A549 (cell line): Measurements from ENCODE around the gene VPS54.

Experiments
- CBX2 ChIP-seq: fragments of 200-600 bp; sonication (generic); IDR thresholded peaks from 2 replicates; pipeline ENCODE4 v1.6.1; 2016; ENCODE audit warnings: low read depth, mild to moderate bottlenecking, borderline replicate concordance
- CTCF ChIP-seq: fragments of >200 bp; sonication (Bioruptor Twin); formaldehyde crosslinking; IDR thresholded peaks from 3 replicates; pipeline ENCODE4 v1.5.1; 2016
- E2F6 ChIP-seq: IDR thresholded peaks from 2 replicates; pipeline ENCODE4 v1.6.1; 2012; ENCODE audit warnings: low read depth, borderline replicate concordance
- EP300 ChIP-seq, 2 experiments: fragments of >200 bp; sonication (Bioruptor Twin); formaldehyde crosslinking; IDR thresholded peaks; 2 replicates in 1 of 2; 3 replicates in 1 of 2; pipeline ENCODE4 v1.6.1; 2016 to 2017
- HEYL ChIP-seq: fragments of 250-450 bp; sonication (Bioruptor Pico); IDR thresholded peaks from 2 replicates; pipeline ENCODE4 v1.8.0; 2021; ENCODE audit warnings: mild to moderate bottlenecking, moderate library complexity
- HOXA7 ChIP-seq: fragments of 250-450 bp; sonication (Bioruptor Pico); IDR thresholded peaks from 2 replicates; pipeline ENCODE4 v1.5.0; 2020; ENCODE audit warnings: mild to moderate bottlenecking, moderate library complexity
- KDM5A ChIP-seq: fragments of 200-600 bp; sonication (generic); IDR thresholded peaks from 2 replicates; pipeline ENCODE4 v1.6.1; 2016; ENCODE audit warnings: antibody characterized with exemption, mild to moderate bottlenecking
- NPAS2 ChIP-seq: fragments of 250-450 bp; sonication (Bioruptor Pico); IDR thresholded peaks from 2 replicates; pipeline ENCODE4 v1.8.0; 2022; ENCODE audit warnings: mild to moderate bottlenecking, moderate library complexity, borderline replicate concordance
- REST ChIP-seq: fragments of 200-600 bp; sonication (generic); IDR thresholded peaks from 2 replicates; pipeline ENCODE4 v1.6.1; 2016; ENCODE audit warnings: antibody characterized with exemption, mild to moderate bottlenecking, moderate library complexity
- RFX5 ChIP-seq: fragments of 450-650 bp; IDR thresholded peaks from 2 replicates; pipeline ENCODE4 v1.7.1; 2014; ENCODE audit warnings: antibody characterized with exemption, mild to moderate bottlenecking, moderate library complexity
- SMC3 ChIP-seq: fragments of >200 bp; sonication (Bioruptor Twin); formaldehyde crosslinking; IDR thresholded peaks from 3 replicates; pipeline ENCODE4 v1.6.1; 2018; ENCODE audit warnings: inconsistent platforms

- no peak for TF ChIP-seq EP300 (IDR thresholded peaks at IDR 0.05)
- no peak for TF ChIP-seq E2F6
- TF ChIP-seq HOXA7 (CRISPR knock-in tag), result no peak
- no peak for TF ChIP-seq CTCF
- TF ChIP-seq SMC3, result no peak
- no peak for TF ChIP-seq CBX2
- TF ChIP-seq HEYL (CRISPR knock-in tag), result no peak
- TF ChIP-seq KDM5A, result no peak
- TF ChIP-seq RFX5, result no peak
- TF ChIP-seq REST, result no peak
- TF ChIP-seq NPAS2 (CRISPR knock-in tag), result no peak
Observed at GRCh38 chr2:63850204-63850571, 169.0 kb downstream of the VPS54 start.
